Measurements from ENCODE around the gene NETO1. TPM values are rescaled to one million over a fixed set of nuclear protein-coding genes. Genes with fewer than 3 reads are reported as not detected.

NETO1 gene
- total RNA-seq, 1 experiment from 2014 or later, result 0.82 TPM

GRCh38 chr18:72752220-72752619 is 115.6 kb downstream of the NETO1 start:
- ChIA-PET POLR2A (no interaction called here), CTCF (interaction anchor here (0.8 to 1.3 kb wide), 5 partner anchors 9 to 1741 kb away, joined by 3 to 6 read pairs (median 4); partner anchors contain the start of gene CBLN2)
- Mint-ChIP-seq H3K27me3 (ENCODE audit: insufficient read depth, unreplicated experiment) (no peaks in the 10 kb centered on the region), H3K27ac (ENCODE audit: low read depth, unreplicated experiment) (no peak overlapping the region), H3K4me3 (ENCODE audit: unreplicated experiment) (no peak overlapping the region), H3K9me3 (ENCODE audit: unreplicated experiment) (no peaks in the 10 kb centered on the region), H3K36me3 (ENCODE audit: insufficient read depth, unreplicated experiment) (no peaks in the 10 kb centered on the region), H3K4me1 (ENCODE audit: insufficient read depth, unreplicated experiment) (no peaks in the 10 kb centered on the region)
- no peak for TF ChIP-seq CTCF (IDR thresholded peaks at IDR 0.05; ENCODE audit: unreplicated experiment)
- no peak for DNase-seq (ENCODE audit: unreplicated experiment)
- intact Hi-C loops (cut with micrococcal nuclease), result no loop called here
- BruUV-seq (replicated peaks), result no TSS peak

GRCh38 chr18:72742002-72742401 is 125.8 kb downstream of the NETO1 start:
- no peaks in the 10 kb centered on the region for H3K27me3 Mint-ChIP-seq (ENCODE audit: insufficient read depth, unreplicated experiment)
- ChIA-PET CTCF (no interaction called here), POLR2A (no interaction called here)
- no peaks in the 10 kb centered on the region for H3K36me3 Mint-ChIP-seq (ENCODE audit: insufficient read depth, unreplicated experiment)
- peak; percentile 56 for DNase-seq (ENCODE audit: unreplicated experiment)
- peak overlapping the region; percentile 13 for H3K4me3 Mint-ChIP-seq (ENCODE audit: unreplicated experiment)
- BruUV-seq (replicated peaks), result no TSS peak
- intact Hi-C loops (cut with micrococcal nuclease), result no loop called here
- H3K9me3 Mint-ChIP-seq (ENCODE audit: unreplicated experiment), result no peaks in the 10 kb centered on the region
- peaks cover 11% of the 10 kb centered on the region for H3K4me1 Mint-ChIP-seq (ENCODE audit: insufficient read depth, unreplicated experiment)
- H3K27ac Mint-ChIP-seq (ENCODE audit: low read depth, unreplicated experiment), result peak overlapping the region; percentile 80
- TF ChIP-seq CTCF (IDR thresholded peaks at IDR 0.05; ENCODE audit: unreplicated experiment), result no peak

GRCh38 chr18:72738136-72738535 is 129.7 kb downstream of the NETO1 start:
- Mint-ChIP-seq H3K4me1 (ENCODE audit: insufficient read depth, unreplicated experiment) (peaks cover 11% of the 10 kb centered on the region), H3K27ac (ENCODE audit: low read depth, unreplicated experiment) (no peak overlapping the region), H3K9me3 (ENCODE audit: unreplicated experiment) (no peaks in the 10 kb centered on the region), H3K36me3 (ENCODE audit: insufficient read depth, unreplicated experiment) (no peaks in the 10 kb centered on the region), H3K27me3 (ENCODE audit: insufficient read depth, unreplicated experiment) (no peaks in the 10 kb centered on the region), H3K4me3 (ENCODE audit: unreplicated experiment) (no peak overlapping the region)
- no peak for TF ChIP-seq CTCF (IDR thresholded peaks at IDR 0.05; ENCODE audit: unreplicated experiment)
- POLR2A ChIA-PET, result no interaction called here
- DNase-seq (ENCODE audit: unreplicated experiment), result no peak
- CTCF ChIA-PET, result no interaction called here
- intact Hi-C loops (cut with micrococcal nuclease), result no loop called here
- BruUV-seq (replicated peaks), result no TSS peak

- Mint-ChIP-seq H3K4me3 (ENCODE audit: unreplicated experiment) (no peak overlapping the region), H3K9me3 (ENCODE audit: unreplicated experiment) (peaks cover 7% of the 10 kb centered on the region), H3K27ac (ENCODE audit: low read depth, unreplicated experiment) (no peak overlapping the region), H3K36me3 (ENCODE audit: insufficient read depth, unreplicated experiment) (peaks cover 5% of the 10 kb centered on the region), H3K27me3 (ENCODE audit: insufficient read depth, unreplicated experiment) (no peaks in the 10 kb centered on the region), H3K4me1 (ENCODE audit: insufficient read depth, unreplicated experiment) (peaks cover 11% of the 10 kb centered on the region)
- no TSS peak for BruUV-seq (replicated peaks)
- ChIA-PET CTCF (interaction anchor here (2.0 kb wide), 1 partner anchor 27 kb away, joined by 5 read pairs; no protein-coding TSS in a partner anchor), POLR2A (no interaction called here)
- intact Hi-C loops (cut with micrococcal nuclease), result no loop called here
- no peak for TF ChIP-seq CTCF (IDR thresholded peaks at IDR 0.05; ENCODE audit: unreplicated experiment)
- no peak for DNase-seq (ENCODE audit: unreplicated experiment)
These were observed 140.0 kb downstream of the NETO1 start for GRCh38 chr18:72727776-72728175.
